Activated naive CD4-positive, alpha-beta T cell (primary cell): ENCODE measurements around the gene APOC1.
"Not testable (repeated sequence)": the region's sequence is repeated elsewhere in the genome, so short reads cannot be mapped to it uniquely, and the experiment has no call there.

Experiments
- DNase-seq, 4 experiments: peaks; one replicate each; lab custom pipeline; 2025; lab: John Stamatoyannopoulos, UW

APOC1 gene

GRCh38 chr19:44912854-44913253 is 1.6 kb upstream of the APOC1 start:
- no peak for DNase-seq

- DNase-seq = not testable (repeated sequence)
Measured at GRCh38 chr19:44913512-44914432, 636 bp upstream of the APOC1 start.

DNA sequence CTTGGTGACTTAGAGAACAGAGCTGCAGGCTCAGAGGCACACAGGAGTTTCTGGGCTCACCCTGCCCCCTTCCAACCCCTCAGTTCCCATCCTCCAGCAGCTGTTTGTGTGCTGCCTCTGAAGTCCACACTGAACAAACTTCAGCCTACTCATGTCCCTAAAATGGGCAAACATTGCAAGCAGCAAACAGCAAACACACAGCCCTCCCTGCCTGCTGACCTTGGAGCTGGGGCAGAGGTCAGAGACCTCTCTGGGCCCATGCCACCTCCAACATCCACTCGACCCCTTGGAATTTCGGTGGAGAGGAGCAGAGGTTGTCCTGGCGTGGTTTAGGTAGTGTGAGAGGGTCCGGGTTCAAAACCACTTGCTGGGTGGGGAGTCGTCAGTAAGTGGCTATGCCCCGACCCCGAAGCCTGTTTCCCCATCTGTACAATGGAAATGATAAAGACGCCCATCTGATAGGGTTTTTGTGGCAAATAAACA is 9.9 kb downstream of the APOC1 start:
- DNase-seq = no peak

GRCh38 chr19:44925114-44925891 is 10.9 kb downstream of the APOC1 start:
- DNase-seq = no peak

GRCh38 chr19:44926245-44927077 is 12.1 kb downstream of the APOC1 start:
- not testable (repeated sequence) for DNase-seq

GRCh38 chr19:44927746-44928145 is 13.3 kb downstream of the APOC1 start:
- DNase-seq = no peak

DNA sequence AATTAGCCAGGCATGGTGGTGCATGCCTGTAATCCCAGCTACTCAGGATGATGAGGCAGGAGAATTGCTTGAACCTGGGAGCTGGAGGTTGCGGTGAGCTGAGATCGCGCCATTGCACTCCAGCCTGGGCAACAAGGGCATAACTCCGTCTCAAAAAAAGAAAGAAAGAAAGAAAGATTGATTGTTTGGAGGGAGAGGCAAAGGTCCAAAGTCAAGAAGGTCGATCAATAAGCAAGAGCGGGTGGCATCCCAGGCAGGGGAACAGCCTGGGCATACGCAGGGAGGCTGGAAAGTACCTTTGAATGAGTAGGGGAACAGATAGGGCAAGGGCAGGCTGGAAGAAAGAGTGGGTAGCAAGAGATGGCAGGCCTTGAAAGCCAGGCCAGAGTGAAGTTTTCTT is 15.7 kb downstream of the APOC1 start:
- DNase-seq = no peak

DNA sequence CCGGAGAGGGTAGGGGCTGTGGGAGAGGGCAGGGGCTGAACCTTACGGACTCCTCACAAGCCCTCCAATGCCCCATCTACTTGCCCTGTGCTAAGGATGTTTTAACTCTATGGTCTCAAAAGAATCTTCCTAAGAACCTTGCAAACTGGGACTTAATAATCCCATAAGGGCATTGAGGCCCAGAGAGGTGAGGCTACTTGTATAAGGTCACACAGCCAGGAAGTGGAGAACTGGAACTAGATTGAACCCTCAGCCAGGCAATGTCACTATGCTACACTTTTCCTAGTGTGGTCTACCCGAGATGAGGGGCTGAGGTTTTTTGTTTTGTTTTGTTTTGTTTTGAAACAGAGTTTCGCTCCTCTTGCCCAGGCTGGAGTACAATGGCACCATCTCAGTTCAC is 17.1 kb downstream of the APOC1 start:
- DNase-seq = no peak

DNA sequence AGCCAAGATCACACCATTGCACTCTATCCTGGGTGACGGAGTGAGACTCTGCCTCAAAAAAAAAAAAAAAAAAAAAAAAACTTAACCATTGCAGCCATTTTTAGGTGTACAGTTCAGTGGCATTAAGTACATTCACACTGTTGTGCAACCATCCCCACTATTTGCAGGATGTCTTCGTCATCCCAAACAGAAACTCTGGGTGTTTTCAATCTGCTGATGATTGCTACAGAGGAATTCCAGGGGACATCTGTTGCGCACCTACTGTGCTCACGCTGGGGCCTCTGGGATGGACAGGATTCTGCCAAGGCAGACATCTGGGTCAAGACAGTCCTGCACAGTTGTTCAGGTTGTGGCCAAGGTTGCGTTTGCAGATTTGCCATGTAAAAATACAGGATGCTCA is 25.3 kb downstream of the APOC1 start:
- no peak for DNase-seq

DNA sequence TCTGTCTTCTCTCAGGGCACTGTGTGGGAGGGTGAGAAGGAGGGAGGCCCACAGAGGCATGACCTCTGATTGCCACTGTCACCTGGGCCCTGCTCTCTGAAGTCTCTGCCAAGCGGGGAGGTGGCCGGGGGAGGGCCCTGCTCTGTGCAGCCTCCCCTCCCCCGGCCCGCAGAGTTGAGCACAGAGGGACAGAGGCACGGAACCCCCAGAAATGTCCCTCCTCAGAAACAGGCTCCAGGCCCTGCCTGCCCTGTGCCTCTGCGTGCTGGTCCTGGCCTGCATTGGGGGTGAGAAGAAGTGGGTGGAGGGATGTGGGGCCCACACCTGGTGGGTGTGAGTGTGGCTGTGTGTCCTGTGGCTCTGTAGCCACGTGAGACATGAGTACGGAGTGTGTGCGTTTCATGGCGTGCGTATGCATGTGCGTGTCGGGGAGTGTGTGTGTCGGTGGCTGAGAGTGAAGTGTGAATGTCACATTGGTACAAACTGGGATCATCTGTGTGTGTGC is 27.7 kb downstream of the APOC1 start, which contains the start of gene APOC4:
Gene APOC4, plus strand, starts transcription at position 171 of the 505 bp plus-strand sequence. Its CDS starts 41 bp downstream, at position 212.
- DNase-seq = no peak

GRCh38 chr19:44943801-44944249 is 29.4 kb downstream of the APOC1 start:
- DNase-seq = no peak

GRCh38 chr19:44947041-44947581 is 32.7 kb downstream of the APOC1 start:
- DNase-seq = no peak

- DNase-seq = no peak
Measured at GRCh38 chr19:44948237-44948636, 33.8 kb downstream of the APOC1 start.

DNA sequence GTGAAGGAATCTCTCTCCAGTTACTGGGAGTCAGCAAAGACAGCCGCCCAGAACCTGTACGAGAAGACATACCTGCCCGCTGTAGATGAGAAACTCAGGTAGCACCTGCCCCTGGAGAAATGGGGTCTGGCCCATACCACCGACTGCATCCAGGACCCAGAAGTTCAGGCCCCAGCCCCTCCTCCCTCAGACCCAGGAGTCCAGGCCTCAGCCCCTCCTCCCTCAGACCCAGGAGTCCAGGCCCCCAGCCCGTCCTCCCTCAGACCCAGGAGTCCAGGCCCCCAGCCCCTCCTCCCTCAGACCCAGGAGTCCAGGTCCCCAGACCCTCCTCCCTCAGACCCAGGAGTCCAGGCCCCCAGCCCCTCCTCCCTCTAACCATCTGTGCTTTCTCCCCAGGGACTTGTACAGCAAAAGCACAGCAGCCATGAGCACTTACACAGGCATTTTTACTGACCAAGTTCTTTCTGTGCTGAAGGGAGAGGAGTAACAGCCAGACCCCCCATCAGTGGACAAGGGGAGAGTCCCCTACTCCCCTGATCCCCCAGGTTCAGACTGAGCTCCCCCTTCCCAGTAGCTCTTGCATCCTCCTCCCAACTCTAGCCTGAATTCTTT is 34.5 kb downstream of the APOC1 start:
- DNase-seq = no peak

GRCh38 chr19:44949550-44949949 is 35.1 kb downstream of the APOC1 start:
- DNase-seq = no peak

GRCh38 chr19:44951179-44952159 is 37.1 kb downstream of the APOC1 start:
- DNase-seq = peak in 2 of 4 experiments; percentile 16 to 20

DNA sequence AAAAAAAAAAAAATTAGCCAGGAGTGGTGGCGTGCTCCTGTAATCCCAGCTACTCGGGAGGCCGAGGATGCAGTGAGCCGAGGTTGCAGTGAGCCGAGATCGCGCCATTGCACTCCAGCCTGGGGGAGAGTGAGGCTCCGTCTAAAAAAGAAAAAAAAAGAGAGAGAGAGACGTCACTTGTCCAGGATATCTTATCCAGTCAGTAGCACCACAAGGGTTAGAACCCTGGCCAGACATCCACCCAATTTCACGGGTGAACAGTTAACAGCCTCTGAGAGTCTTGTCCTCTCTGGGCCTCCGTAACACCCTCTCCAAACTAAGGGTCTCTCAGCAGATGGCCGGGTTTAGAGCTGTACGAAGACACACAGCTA is 39.9 kb downstream of the APOC1 start:
- no peak for DNase-seq

DNA sequence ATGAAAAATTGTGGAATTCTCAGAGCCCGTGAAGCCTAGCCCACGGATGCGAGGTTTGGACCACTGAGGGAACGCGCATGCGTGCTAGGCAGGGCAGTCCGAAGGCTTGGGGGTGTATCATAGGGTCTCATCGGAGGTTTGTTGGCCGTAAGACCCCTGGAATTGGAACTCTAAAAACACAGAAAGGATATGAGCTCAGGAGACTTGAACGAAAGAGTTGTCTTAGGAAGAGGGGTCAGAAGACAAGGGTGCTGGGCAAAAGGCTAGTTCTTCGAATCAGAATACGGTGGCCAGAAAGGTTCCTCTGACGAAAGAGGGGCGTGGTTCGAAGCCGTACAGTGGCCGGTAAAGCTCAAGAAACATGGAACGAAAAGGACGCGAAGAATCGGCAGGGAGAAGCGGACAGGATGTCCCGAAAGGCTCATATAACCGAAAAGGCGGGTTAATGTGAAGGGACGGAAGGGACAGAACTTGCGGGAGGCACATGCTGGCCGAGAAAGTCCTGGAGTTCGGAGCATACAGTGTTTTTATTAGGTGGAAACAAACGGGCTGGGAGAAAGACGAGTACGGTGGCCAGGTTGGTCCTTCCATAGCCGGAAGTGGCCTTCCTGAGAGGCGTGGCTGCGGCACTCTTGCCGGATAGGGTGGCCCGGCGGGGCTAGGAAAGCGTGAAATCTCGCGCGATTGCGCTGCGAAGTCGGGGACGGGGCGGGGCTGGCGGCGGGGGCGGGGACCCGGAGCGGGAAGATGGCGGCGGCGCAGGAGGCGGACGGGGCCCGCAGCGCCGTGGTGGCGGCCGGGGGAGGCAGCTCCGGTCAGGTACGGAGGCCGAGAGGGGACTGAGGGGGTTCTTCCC is 40.5 kb downstream of the APOC1 start, which contains the start of gene CLPTM1:
Gene CLPTM1, plus strand, starts transcription at position 732 of the 856 bp plus-strand sequence. Its CDS starts 16 bp downstream, at position 748.
- peak; percentile 87 to 97 (median 94) for DNase-seq
